Fibroblast of mammary gland (primary cell): ENCODE results near the gene KLHL42.

ENCODE experiments used
- DNase-seq: peaks from one replicate; pipeline ENCODE4 v3.0.0-alpha.2; 2010; ENCODE audit warnings: low read depth
- H3K4me3 ChIP-seq: 2 replicates; pipeline ENCODE4 v1.5.1; 2011; ENCODE audit warnings: low read depth, mild to moderate bottlenecking, low read length, moderate library complexity; ENCODE audit not compliant: control insufficient read depth
- TF ChIP-seq, protein P1 (sequence below): conservative IDR thresholded peaks from 2 replicates; pipeline ENCODE4 v1.5.1; 2011; ENCODE audit warnings: low read depth, low read length, inconsistent platforms; ENCODE audit not compliant: control insufficient read depth, insufficient read depth

Gene KLHL42

DNA sequence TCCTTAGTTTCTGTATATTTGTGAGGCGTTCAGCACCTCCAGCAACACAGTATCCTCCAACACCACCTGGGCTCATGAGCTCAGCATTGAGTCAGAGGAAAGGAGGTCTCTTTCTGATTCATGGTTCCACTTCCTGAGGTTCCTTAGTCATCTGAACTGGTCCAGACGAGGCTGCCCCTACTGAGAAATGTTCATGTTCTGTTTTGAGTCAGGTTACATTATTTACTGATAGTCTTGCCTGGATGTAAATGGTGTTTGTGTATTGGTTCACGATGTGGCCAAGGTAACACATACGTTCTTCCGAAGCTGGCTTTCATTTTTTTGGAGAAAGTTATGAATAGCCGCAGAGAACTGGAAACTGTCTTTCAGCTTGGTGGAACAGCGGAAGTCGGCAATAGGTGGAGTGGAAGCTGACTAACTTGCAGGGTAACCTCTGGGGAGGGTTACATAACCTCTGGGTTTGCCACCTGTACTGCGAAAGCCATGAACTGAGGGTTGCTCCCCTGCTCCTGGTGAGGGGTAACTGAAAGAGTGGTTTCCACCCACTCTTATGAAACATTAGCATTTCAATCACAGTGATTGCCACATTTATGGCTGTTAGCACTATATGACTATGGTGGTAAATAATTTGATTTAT lies 42.2 kb downstream of the KLHL42 start:
- TF ChIP-seq, protein P1, sequence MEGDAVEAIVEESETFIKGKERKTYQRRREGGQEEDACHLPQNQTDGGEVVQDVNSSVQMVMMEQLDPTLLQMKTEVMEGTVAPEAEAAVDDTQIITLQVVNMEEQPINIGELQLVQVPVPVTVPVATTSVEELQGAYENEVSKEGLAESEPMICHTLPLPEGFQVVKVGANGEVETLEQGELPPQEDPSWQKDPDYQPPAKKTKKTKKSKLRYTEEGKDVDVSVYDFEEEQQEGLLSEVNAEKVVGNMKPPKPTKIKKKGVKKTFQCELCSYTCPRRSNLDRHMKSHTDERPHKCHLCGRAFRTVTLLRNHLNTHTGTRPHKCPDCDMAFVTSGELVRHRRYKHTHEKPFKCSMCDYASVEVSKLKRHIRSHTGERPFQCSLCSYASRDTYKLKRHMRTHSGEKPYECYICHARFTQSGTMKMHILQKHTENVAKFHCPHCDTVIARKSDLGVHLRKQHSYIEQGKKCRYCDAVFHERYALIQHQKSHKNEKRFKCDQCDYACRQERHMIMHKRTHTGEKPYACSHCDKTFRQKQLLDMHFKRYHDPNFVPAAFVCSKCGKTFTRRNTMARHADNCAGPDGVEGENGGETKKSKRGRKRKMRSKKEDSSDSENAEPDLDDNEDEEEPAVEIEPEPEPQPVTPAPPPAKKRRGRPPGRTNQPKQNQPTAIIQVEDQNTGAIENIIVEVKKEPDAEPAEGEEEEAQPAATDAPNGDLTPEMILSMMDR, result no peak
- DNase-seq, result peak; percentile 94
- no peak overlapping the region for H3K4me3 ChIP-seq

DNA sequence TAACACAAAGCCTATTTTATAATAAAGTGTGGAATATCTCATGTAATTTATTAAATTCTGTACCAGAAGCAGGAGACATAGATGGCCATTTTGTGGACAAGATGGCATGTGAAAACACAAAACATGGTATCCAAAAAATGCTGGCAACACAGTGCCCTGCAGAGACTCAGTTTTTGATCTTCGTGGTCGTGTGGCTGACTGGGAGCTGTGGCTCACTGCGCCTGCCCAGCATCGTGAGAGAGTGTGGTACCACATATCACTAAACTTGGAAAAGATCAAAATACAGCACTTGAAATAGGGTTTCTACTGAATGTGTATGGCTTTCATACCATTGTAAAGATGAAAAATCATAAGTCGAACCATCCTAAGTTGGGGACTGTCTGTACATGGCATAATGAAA lies 43.0 kb downstream of the KLHL42 start:
- no peak for DNase-seq

DNA sequence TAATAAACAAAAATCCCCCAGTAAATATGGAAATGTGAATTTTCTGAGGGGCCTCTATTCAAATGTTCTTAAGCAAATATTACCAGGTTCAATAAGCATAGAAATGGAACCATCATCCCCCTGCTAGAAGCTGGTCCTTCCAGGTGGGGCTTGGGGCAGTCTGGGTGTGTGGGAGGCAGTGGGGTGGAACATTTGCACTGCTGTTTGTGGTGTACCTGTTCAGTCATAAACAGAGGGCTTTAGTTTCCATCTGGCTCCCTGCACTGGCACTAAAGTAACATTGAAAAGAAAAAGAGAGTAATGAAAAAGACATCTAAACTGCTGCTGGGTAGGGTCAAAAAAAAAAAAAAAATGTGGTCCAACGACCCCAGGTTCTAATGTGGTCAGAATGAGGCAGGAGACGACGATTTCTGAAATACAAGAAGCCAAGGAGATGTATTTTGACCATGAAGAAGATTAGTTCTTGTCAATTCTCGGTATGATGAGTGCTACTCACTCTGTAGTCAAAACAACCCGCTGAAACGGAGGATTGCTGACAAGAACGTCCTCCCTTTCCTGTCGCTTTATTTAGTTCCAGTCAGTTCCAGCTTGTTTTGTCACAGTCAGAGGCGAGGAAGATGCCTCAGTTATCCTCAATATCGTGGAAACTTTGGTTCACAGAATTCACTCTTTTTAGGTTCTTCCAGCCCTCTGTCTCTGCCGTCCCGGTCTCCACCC lies 44.3 kb downstream of the KLHL42 start:
- TF ChIP-seq, protein P1, result no peak
- DNase-seq, result no peak

More for the DNA sequence above, 43.0 kb downstream of the KLHL42 start:
- TF ChIP-seq, protein P1, result no peak
- H3K4me3 ChIP-seq, result no peak overlapping the region

DNA sequence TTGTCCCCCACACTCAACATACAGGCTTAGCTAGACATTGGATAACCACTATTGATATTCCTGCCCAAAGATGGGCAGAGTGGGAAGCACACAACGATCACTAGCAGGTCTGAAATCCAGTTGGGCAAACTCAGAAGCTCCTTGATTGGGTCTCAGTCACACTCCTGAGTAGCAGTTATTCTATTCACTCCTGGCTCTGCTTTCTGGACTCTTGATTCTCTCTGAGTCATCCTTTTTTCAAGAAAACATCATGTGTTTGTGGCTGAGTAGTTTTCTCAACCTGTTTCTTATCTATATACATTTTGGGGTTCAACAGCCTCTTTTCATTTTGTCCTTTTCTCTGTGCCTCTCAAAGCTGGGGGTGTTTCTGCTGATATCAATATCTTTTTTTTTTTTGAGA lies 46.0 kb downstream of the KLHL42 start:
- peak; percentile 52 for DNase-seq
- TF ChIP-seq, protein P1, result no peak
- no peak overlapping the region for H3K4me3 ChIP-seq

More for the DNA sequence above, 44.3 kb downstream of the KLHL42 start:
- no peak overlapping the region for H3K4me3 ChIP-seq

DNA sequence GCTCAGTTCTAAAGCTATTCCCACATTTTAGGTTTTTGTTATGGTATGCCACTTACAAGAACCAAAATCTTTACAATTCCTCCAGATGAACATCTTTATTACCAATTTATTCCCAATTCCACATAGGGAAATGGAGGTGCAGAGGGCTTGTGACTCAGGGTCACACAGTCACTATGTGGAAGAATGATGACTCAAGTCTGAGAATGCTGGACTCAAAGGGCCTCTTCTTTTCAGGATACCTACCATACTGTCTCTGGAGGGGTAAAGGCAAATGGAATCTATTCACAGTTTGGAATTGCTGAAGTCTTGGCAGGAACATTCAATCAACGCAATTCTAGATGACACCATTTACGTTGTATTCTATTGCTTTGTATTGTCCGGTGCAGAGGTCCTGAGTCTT lies 48.2 kb downstream of the KLHL42 start:
- H3K4me3 ChIP-seq, result no peak overlapping the region
- DNase-seq, result peak; percentile 54
- TF ChIP-seq, protein P1, result no peak

DNA sequence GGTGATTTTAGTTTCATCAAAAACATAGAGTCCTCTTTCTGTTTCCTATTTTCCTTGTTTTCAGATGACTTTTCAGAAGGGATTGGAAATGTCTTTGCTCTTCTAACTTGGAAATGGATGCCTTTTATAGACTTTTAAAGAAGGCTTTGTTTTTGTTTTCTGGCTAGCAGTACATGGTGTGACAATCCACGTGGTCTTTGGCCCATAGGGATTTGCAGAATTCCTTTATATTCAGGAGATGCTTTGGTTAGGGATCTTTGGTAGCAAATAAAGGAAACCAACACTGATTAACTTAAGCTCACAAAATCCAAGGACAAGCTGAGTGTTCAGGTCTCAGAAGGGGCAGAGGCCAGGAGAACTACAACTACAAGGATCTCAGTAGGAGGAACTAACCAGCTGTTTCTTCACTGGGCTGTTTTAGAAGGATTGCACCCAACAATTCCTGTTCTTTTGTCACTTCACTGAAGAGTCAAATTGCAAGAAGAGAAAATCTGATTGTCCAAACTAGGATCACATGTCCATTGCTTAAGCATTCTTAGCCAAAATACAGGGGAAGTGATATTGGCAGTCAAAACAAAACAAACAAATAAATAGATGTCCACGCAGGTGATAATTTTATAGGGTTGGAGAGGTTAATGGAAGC lies 58.6 kb downstream of the KLHL42 start:
- no peak overlapping the region for H3K4me3 ChIP-seq
- TF ChIP-seq, protein P1, result no peak
- no peak for DNase-seq
